Upper lobe of left lung (tissue), 6 donors: ENCODE results near the gene SGO2. TPM values are rescaled to one million over a fixed set of nuclear protein-coding genes. Genes with fewer than 3 reads are reported as not detected.

ENCODE experiments used
- ATAC-seq, 2 donors: fragments of 200-7000 bp; cut with Tn5 transposase; one replicate each; pipeline ENCODE4 v1.9.1; 2022; ENCODE audit warnings: mild to moderate bottlenecking in 2 of 2, moderate library complexity in 2 of 2; ENCODE audit not compliant: low FRiP score in 2 of 2
- DNase-seq, 2 donors: peaks; one replicate each; pipeline ENCODE4 v3.0.0-alpha.2; 2019 to 2020
- H3K27ac ChIP-seq, 4 donors: fragments of 200-600 bp; sonication (generic); one replicate each; pipeline ENCODE4 v1.5.1; 2016 to 2019
- H3K27me3 ChIP-seq, 4 donors: fragments of 200-600 bp; sonication (generic); one replicate each; pipeline ENCODE4 v1.5.1; 2017 to 2019
- H3K36me3 ChIP-seq, 4 donors: fragments of 200-600 bp; sonication (generic); one replicate each; pipeline ENCODE4 v1.5.1; 2016 to 2019
- H3K4me1 ChIP-seq, 4 donors: fragments of 200-600 bp; sonication (generic); one replicate each; pipeline ENCODE4 v1.5.1; 2018 to 2019
- H3K4me3 ChIP-seq, 4 donors: fragments of 200-600 bp; sonication (generic); one replicate each; pipeline ENCODE4 v1.5.1; 2017 to 2019; ENCODE audit warnings: mild to moderate bottlenecking in 2 of 4, moderate library complexity in 1 of 4
- H3K9me3 ChIP-seq, 4 donors: fragments of 200-600 bp; sonication (generic); one replicate each; pipeline ENCODE4 v1.5.1; 2018 to 2019
- EP300 ChIP-seq, 4 donors: sonication (generic); formaldehyde crosslinking; IDR thresholded peaks; one replicate each; pipeline ENCODE4 v1.5.1; 2017; ENCODE audit warnings: antibody characterized with exemption in 4 of 4, control low read depth in 2 of 4
- POLR2A ChIP-seq, 4 donors: fragments of 450-650 bp; IDR thresholded peaks; one replicate each; pipeline ENCODE4 v1.5.1; 2016 to 2017; ENCODE audit warnings: antibody characterized with exemption in 4 of 4, mild to moderate bottlenecking in 2 of 4
- POLR2AphosphoS5 ChIP-seq, 2 donors: sonication (generic); formaldehyde crosslinking; IDR thresholded peaks; one replicate each; pipeline ENCODE4 v1.5.1; 2017; ENCODE audit warnings: antibody characterized with exemption in 2 of 2
- WGBS, 2 donors: methylation state at CpG; one replicate each; pipeline ENCODE4 v1.1.5; 2017 to 2018; 5-methylcytosine and 5-hydroxymethylcytosine counted together
- total RNA-seq, 6 donors: library from RNA; depleted of rRNA in 4 of 6; stranded (reverse); fragments of >200 nt in 4 of 6; gene quantifications; one replicate each; pipeline versions ENCODE4 v1.1.0 to v1.2.1, GENCODE V29; 2016 to 2021
- TF ChIP-seq, protein P1 (sequence below), 6 experiments: fragments of 450-650 bp in 4 of 6; fragments of 200-600 bp in 2 of 6; sonication (generic) in 2 of 6; IDR thresholded peaks; one replicate each; pipeline ENCODE4 v1.5.1; 2016 to 2019; ENCODE audit warnings: antibody characterized with exemption in 6 of 6
- donor health status: DM: no; HTN: no; CAD: no; lungs with moderate emphysema.
- donor health status: DM: no; HTN: yes; CAD: no; lungs with severe emphysema.

Gene SGO2
- total RNA-seq, 6 donors from 2014 or later = 0.55 to 8.3 (median 2.8) TPM

GRCh38 chr2:200483729-200484198, 42.2 kb upstream of the SGO2 start:
- ATAC-seq (peak; percentile 46 to 71), DNase-seq (peak; percentile 52 to 74)
- no peak overlapping the region for H3K27ac ChIP-seq
- no peak overlapping the region for H3K4me3 ChIP-seq
- 35 to 39% methylated on average over 4 of the region's 4 CpGs for WGBS, 2 donors
- no peaks in the 10 kb centered on the region for H3K27me3 ChIP-seq
- H3K4me1 ChIP-seq = peaks cover 8 to 17% (median 13%) of the 10 kb centered on the region in 4 donors
- H3K9me3 ChIP-seq = no peaks in the 10 kb centered on the region
- peaks cover 0 to 8% (median 0%) of the 10 kb centered on the region in 4 donors for H3K36me3 ChIP-seq
- TF ChIP-seq POLR2A (IDR thresholded peaks at IDR 0.05) (no peak), EP300 (IDR thresholded peaks at IDR 0.05) (no peak), POLR2AphosphoS5 (IDR thresholded peaks at IDR 0.05) (no peak)
- TF ChIP-seq, protein P1, sequence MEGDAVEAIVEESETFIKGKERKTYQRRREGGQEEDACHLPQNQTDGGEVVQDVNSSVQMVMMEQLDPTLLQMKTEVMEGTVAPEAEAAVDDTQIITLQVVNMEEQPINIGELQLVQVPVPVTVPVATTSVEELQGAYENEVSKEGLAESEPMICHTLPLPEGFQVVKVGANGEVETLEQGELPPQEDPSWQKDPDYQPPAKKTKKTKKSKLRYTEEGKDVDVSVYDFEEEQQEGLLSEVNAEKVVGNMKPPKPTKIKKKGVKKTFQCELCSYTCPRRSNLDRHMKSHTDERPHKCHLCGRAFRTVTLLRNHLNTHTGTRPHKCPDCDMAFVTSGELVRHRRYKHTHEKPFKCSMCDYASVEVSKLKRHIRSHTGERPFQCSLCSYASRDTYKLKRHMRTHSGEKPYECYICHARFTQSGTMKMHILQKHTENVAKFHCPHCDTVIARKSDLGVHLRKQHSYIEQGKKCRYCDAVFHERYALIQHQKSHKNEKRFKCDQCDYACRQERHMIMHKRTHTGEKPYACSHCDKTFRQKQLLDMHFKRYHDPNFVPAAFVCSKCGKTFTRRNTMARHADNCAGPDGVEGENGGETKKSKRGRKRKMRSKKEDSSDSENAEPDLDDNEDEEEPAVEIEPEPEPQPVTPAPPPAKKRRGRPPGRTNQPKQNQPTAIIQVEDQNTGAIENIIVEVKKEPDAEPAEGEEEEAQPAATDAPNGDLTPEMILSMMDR (IDR thresholded peaks at IDR 0.05) = peak in 4 of 6 experiments; percentile 35 to 61 (median 56)

DNA sequence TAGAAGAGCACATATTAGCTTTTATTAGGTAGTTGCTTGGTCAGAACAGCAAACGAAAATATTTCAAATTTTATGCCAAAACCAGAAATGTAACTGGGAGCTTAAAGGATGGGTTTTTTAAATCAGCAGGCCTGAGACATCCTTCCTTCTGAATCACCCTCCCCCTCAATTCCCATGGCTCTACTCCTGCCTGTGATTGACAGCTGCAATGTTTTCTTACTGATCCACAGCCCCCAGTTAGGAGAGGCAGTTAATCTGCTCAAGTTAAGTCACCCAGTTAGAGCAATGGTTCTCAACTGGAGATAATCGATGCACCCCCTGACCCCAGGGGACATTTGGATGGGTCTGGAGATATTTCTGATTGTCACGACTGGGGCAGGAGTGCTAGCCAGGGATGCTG, 41.1 kb upstream of the SGO2 start:
- peaks cover 4 to 8% (median 7%) of the 10 kb centered on the region in 4 donors for H3K36me3 ChIP-seq
- TF ChIP-seq POLR2A (IDR thresholded peaks at IDR 0.05) (no peak), POLR2AphosphoS5 (IDR thresholded peaks at IDR 0.05) (no peak), EP300 (IDR thresholded peaks at IDR 0.05) (no peak)
- TF ChIP-seq, protein P1 (IDR thresholded peaks at IDR 0.05) = no peak
- H3K27ac ChIP-seq = no peak overlapping the region
- ATAC-seq = no peak
- DNase-seq = no peak
- no peaks in the 10 kb centered on the region for H3K27me3 ChIP-seq
- WGBS, 2 donors = 83 to 91% methylated on average over 3 of the region's 3 CpGs
- H3K4me1 ChIP-seq = peaks cover 4 to 8% (median 7%) of the 10 kb centered on the region in 4 donors
- no peak overlapping the region for H3K4me3 ChIP-seq
- no peaks in the 10 kb centered on the region for H3K9me3 ChIP-seq

DNA sequence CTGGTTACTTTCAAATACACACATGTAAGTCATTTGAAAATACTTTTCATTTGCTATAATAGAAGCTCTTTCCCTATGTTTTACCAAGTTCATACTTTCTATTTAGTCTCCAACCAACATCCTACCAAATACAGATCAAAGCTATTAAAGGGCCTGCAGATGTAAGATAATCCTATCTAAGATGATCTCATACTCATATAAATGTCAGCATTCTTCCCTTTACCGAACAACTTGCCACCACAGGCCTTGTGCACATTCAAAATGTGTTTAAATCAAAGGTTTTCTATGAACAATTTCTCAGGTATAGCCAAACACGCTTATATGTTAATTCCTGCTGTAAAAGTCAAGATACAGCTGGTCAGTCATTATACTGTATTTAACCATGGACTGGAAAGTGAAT, 39.5 kb upstream of the SGO2 start:
- Histone ChIP-seq H3K27ac (no peak overlapping the region), H3K4me3 (no peak overlapping the region), H3K27me3 (no peaks in the 10 kb centered on the region), H3K4me1 (peaks cover 0 to 8% (median 1%) of the 10 kb centered on the region in 4 donors), H3K36me3 (peaks cover 4 to 21% (median 15%) of the 10 kb centered on the region in 4 donors), H3K9me3 (no peaks in the 10 kb centered on the region)
- 58 to 67% methylated on average over 2 of the region's 2 CpGs for WGBS, 2 donors
- ATAC-seq (no peak), DNase-seq (no peak)
- TF ChIP-seq, protein P1 (IDR thresholded peaks at IDR 0.05) = no peak
- TF ChIP-seq POLR2AphosphoS5 (IDR thresholded peaks at IDR 0.05) (no peak), EP300 (IDR thresholded peaks at IDR 0.05) (no peak), POLR2A (IDR thresholded peaks at IDR 0.05) (no peak)

DNA sequence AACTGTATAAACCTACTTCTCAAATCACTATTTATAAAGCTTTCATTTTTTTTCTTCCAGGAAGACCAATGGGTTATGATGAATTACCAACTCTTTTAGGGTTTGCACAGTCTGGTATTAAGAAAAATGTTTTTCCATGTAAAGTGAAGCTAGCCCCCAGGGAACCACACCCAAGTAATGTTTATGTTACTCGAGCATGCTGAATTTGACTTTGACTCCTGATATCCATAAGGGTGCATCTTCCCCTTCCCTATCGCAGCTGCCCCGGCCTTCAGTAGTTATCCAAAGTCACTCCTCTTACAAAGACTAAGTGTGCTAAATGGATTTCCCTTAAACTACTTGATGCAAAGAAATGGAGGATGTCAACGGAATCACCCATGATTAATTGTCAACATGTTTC, 37.8 kb upstream of the SGO2 start:
- Histone ChIP-seq H3K36me3 (peaks cover 10 to 33% (median 23%) of the 10 kb centered on the region in 4 donors), H3K9me3 (no peaks in the 10 kb centered on the region), H3K4me3 (no peak overlapping the region), H3K27ac (no peak overlapping the region), H3K4me1 (peaks cover 0 to 8% (median 0%) of the 10 kb centered on the region in 4 donors), H3K27me3 (no peaks in the 10 kb centered on the region)
- WGBS, 2 donors = 80 to 85% methylated on average over 4 of the region's 4 CpGs
- no peak for ATAC-seq
- no peak for TF ChIP-seq EP300 (IDR thresholded peaks at IDR 0.05)
- TF ChIP-seq, protein P1 (IDR thresholded peaks at IDR 0.05) = no peak
- no peak for TF ChIP-seq POLR2AphosphoS5 (IDR thresholded peaks at IDR 0.05)
- TF ChIP-seq POLR2A (IDR thresholded peaks at IDR 0.05) = no peak
- no peak for DNase-seq

DNA sequence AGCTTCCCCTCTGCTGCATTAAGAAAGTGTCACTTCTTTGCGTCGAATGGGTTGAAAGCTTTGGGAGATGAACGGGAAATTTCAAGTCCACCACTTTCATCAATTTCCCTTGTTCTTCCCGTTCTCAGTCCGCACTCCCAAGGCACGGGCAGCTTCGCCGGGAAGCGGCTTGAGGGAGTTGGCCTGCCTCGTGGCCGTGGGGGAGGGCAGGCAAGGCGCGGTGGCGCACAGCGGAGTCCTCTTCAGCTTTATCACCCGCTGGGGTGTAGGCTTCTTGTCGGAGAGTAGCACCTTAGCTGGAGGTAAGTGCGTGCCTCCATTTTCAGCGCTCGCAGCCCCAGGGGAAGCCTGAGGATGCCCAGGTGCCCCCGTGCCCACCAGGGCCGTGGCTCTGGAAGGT, 36.0 kb upstream of the SGO2 start:
- Histone ChIP-seq H3K27ac (no peak overlapping the region), H3K4me1 (no peaks in the 10 kb centered on the region), H3K27me3 (no peaks in the 10 kb centered on the region), H3K36me3 (peaks cover 10 to 44% (median 28%) of the 10 kb centered on the region in 4 donors), H3K4me3 (no peak overlapping the region), H3K9me3 (no peaks in the 10 kb centered on the region)
- TF ChIP-seq POLR2AphosphoS5 (IDR thresholded peaks at IDR 0.05) (no peak), EP300 (IDR thresholded peaks at IDR 0.05) (no peak), POLR2A (IDR thresholded peaks at IDR 0.05) (no peak)
- TF ChIP-seq, protein P1 (IDR thresholded peaks at IDR 0.05) = no peak
- WGBS, 2 donors = 96 to 97% methylated on average over 17 to 22 of the region's 22 CpGs
- DNase-seq = peak in 1 of 2 donors; percentile 72
- no peak for ATAC-seq
